Measurements from ENCODE around the gene EID1. TPM values are rescaled to one million over a fixed set of nuclear protein-coding genes. Genes with fewer than 3 reads are reported as not detected.

The EID1 gene
- total RNA-seq, 1 experiment from 2014 or later = 98.7 TPM

DNA sequence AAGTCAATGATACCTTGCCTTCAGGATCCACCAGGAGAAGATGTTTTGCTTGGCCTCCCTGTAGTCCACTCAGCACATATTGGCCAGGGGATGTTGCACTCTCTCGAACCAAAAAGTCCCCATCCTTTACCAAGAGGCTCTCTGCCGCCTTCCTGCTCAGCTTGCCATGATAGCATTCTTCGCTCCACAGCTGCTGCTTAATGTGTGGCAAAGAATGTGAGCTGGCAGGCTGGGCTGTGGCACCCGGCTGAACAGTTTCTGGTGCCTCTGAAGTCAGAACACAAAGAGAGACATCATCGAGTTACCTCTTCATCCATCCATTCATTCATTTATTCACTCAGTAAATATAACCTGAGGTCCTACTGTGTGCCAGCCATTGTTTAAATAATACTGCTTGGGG is 43.2 kb upstream of the EID1 start:
- intact Hi-C loops (cut with micrococcal nuclease) = no loop called here
- ChIA-PET CTCF (no interaction called here), POLR2A (ENCODE audit: unreplicated experiment) (no interaction called here)
- no TSS peak for BruUV-seq (replicated peaks)
- DNase-seq (no peak), ATAC-seq (no peak)
- no peak overlapping the region for H3K4me2 ChIP-seq (ENCODE audit: low read length)
- no peak overlapping the region for H3K4me3 ChIP-seq (ENCODE audit: low read length)
- no peaks in the 10 kb centered on the region for H3K27me3 ChIP-seq (ENCODE audit: low read length)
- no peaks in the 10 kb centered on the region for H3K4me1 ChIP-seq (ENCODE audit: insufficient read depth, low read length)
- no peaks in the 10 kb centered on the region for H3K79me2 ChIP-seq (ENCODE audit: low read length)
- no peaks in the 10 kb centered on the region for H3K9me2 ChIP-seq (replicated peaks; ENCODE audit: low read length)
- no peak overlapping the region for H3K27ac ChIP-seq (ENCODE audit: low read length)
- H4K20me1 ChIP-seq (ENCODE audit: low read length) = no peaks in the 10 kb centered on the region
- no peaks in the 10 kb centered on the region for H3F3A ChIP-seq (ENCODE audit: low read length, unreplicated experiment)
- no peak overlapping the region for H2AFZ ChIP-seq (ENCODE audit: low read length)
- no peaks in the 10 kb centered on the region for H3K9me3 ChIP-seq (ENCODE audit: low read length)
- TF ChIP-seq EZH2 (IDR thresholded peaks at IDR 0.05; ENCODE audit: low read length, unreplicated experiment) (no peak), EZH2phosphoT487 (IDR thresholded peaks at IDR 0.05; ENCODE audit: borderline replicate concordance, low read length) (no peak)
- TF ChIP-seq, protein P1, sequence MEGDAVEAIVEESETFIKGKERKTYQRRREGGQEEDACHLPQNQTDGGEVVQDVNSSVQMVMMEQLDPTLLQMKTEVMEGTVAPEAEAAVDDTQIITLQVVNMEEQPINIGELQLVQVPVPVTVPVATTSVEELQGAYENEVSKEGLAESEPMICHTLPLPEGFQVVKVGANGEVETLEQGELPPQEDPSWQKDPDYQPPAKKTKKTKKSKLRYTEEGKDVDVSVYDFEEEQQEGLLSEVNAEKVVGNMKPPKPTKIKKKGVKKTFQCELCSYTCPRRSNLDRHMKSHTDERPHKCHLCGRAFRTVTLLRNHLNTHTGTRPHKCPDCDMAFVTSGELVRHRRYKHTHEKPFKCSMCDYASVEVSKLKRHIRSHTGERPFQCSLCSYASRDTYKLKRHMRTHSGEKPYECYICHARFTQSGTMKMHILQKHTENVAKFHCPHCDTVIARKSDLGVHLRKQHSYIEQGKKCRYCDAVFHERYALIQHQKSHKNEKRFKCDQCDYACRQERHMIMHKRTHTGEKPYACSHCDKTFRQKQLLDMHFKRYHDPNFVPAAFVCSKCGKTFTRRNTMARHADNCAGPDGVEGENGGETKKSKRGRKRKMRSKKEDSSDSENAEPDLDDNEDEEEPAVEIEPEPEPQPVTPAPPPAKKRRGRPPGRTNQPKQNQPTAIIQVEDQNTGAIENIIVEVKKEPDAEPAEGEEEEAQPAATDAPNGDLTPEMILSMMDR (conservative IDR thresholded peaks at IDR 0.05; ENCODE audit: low read depth, low read length) = no peak
- H3K9ac ChIP-seq (ENCODE audit: low read length) = no peak overlapping the region
- H3K36me3 ChIP-seq (ENCODE audit: low read depth, low read length) = no peaks in the 10 kb centered on the region

GRCh38 chr15:48842501-48842900 is 35.4 kb upstream of the EID1 start:
- H3K9me3 ChIP-seq (ENCODE audit: low read length) = no peaks in the 10 kb centered on the region
- POLR2A ChIA-PET (ENCODE audit: unreplicated experiment) = no interaction called here
- no peak overlapping the region for H3K4me3 ChIP-seq (ENCODE audit: low read length)
- H3K4me1 ChIP-seq (ENCODE audit: insufficient read depth, low read length) = no peaks in the 10 kb centered on the region
- H3K36me3 ChIP-seq (ENCODE audit: low read depth, low read length) = no peaks in the 10 kb centered on the region
- BruUV-seq (replicated peaks) = no TSS peak
- no peaks in the 10 kb centered on the region for H3K27me3 ChIP-seq (ENCODE audit: low read length)
- no peaks in the 10 kb centered on the region for H4K20me1 ChIP-seq (ENCODE audit: low read length)
- CTCF ChIA-PET = no interaction called here
- no peaks in the 10 kb centered on the region for H3K9me2 ChIP-seq (replicated peaks; ENCODE audit: low read length)
- no peak overlapping the region for H2AFZ ChIP-seq (ENCODE audit: low read length)
- no peak overlapping the region for H3K4me2 ChIP-seq (ENCODE audit: low read length)
- intact Hi-C loops (cut with micrococcal nuclease) = no loop called here
- DNase-seq = no peak
- TF ChIP-seq, protein P1 (conservative IDR thresholded peaks at IDR 0.05; ENCODE audit: low read depth, low read length) = no peak
- TF ChIP-seq EZH2phosphoT487 (IDR thresholded peaks at IDR 0.05; ENCODE audit: borderline replicate concordance, low read length) (no peak), EZH2 (IDR thresholded peaks at IDR 0.05; ENCODE audit: low read length, unreplicated experiment) (no peak)
- ATAC-seq = no peak
- H3K9ac ChIP-seq (ENCODE audit: low read length) = no peak overlapping the region
- H3K27ac ChIP-seq (ENCODE audit: low read length) = no peak overlapping the region
- no peaks in the 10 kb centered on the region for H3F3A ChIP-seq (ENCODE audit: low read length, unreplicated experiment)
- H3K79me2 ChIP-seq (ENCODE audit: low read length) = no peaks in the 10 kb centered on the region

- Histone ChIP-seq H3K27me3 (ENCODE audit: low read length) (no peaks in the 10 kb centered on the region), H3K4me2 (ENCODE audit: low read length) (no peak overlapping the region), H4K20me1 (ENCODE audit: low read length) (no peaks in the 10 kb centered on the region), H3K79me2 (ENCODE audit: low read length) (no peaks in the 10 kb centered on the region), H3K9me2 (replicated peaks; ENCODE audit: low read length) (no peaks in the 10 kb centered on the region), H3K9me3 (ENCODE audit: low read length) (no peaks in the 10 kb centered on the region), H2AFZ (ENCODE audit: low read length) (no peak overlapping the region), H3K4me1 (ENCODE audit: insufficient read depth, low read length) (no peaks in the 10 kb centered on the region), H3F3A (ENCODE audit: low read length, unreplicated experiment) (no peaks in the 10 kb centered on the region), H3K27ac (ENCODE audit: low read length) (no peak overlapping the region), H3K36me3 (ENCODE audit: low read depth, low read length) (no peaks in the 10 kb centered on the region), H3K4me3 (ENCODE audit: low read length) (no peak overlapping the region), H3K9ac (ENCODE audit: low read length) (no peak overlapping the region)
- BruUV-seq (replicated peaks) = no TSS peak
- POLR2A ChIA-PET (ENCODE audit: unreplicated experiment) = no interaction called here
- no peak for DNase-seq
- TF ChIP-seq, protein P1 (conservative IDR thresholded peaks at IDR 0.05; ENCODE audit: low read depth, low read length) = no peak
- TF ChIP-seq EZH2 (IDR thresholded peaks at IDR 0.05; ENCODE audit: low read length, unreplicated experiment) (no peak), EZH2phosphoT487 (IDR thresholded peaks at IDR 0.05; ENCODE audit: borderline replicate concordance, low read length) (no peak)
- CTCF ChIA-PET = no interaction called here
- ATAC-seq = no peak
- intact Hi-C loops (cut with micrococcal nuclease) = no loop called here
These were observed 32.8 kb upstream of the EID1 start for GRCh38 chr15:48845123-48845522.

All from PC-3 (cell line).